Suprapubic skin (tissue), 4 donors: ENCODE results near the gene RPL34.

ENCODE experiments used
- CTCF ChIP-seq, 2 donors: fragments of 200-600 bp in 1 of 2; fragments of 450-650 bp in 1 of 2; sonication (generic) in 1 of 2; IDR thresholded peaks; one replicate each; pipeline ENCODE4 v1.5.1; 2016 to 2019; ENCODE audit warnings: antibody characterized with exemption in 2 of 2, mild to moderate bottlenecking in 1 of 2, moderate library complexity in 1 of 2
- EP300 ChIP-seq: sonication (generic); formaldehyde crosslinking; IDR thresholded peaks from one replicate; pipeline ENCODE4 v1.6.1; 2017; ENCODE audit warnings: antibody characterized with exemption
- POLR2A ChIP-seq, 2 donors: fragments of 450-650 bp; IDR thresholded peaks; one replicate each; pipeline ENCODE4 v1.6.1; 2017; ENCODE audit warnings: antibody characterized with exemption in 2 of 2, mild to moderate bottlenecking in 2 of 2, moderate library complexity in 2 of 2
- POLR2AphosphoS5 ChIP-seq, 3 donors: sonication (generic); formaldehyde crosslinking; IDR thresholded peaks; one replicate each; pipeline ENCODE4 v1.6.1; 2017; ENCODE audit warnings: antibody characterized with exemption in 3 of 3

- TF ChIP-seq POLR2AphosphoS5 (IDR thresholded peaks at IDR 0.05): no peak
- TF ChIP-seq CTCF (IDR thresholded peaks at IDR 0.05): no peak
- TF ChIP-seq POLR2A (IDR thresholded peaks at IDR 0.05): no peak
- TF ChIP-seq EP300: no peak
These were observed 26.3 kb downstream of the RPL34 start for GRCh38 chr4:108646706-108647105.
